Tibial nerve (tissue), 4 donors: ENCODE results near the gene FRMD3.

Experiments
- CTCF ChIP-seq, 5 experiments: fragments of 200-600 bp in 3 of 5; fragments of 450-650 bp in 2 of 5; sonication (generic) in 3 of 5; IDR thresholded peaks; one replicate each; pipeline ENCODE4 v1.5.1; 2016 to 2019; ENCODE audit warnings: antibody characterized with exemption in 5 of 5, mild to moderate bottlenecking in 3 of 5, moderate library complexity in 2 of 5
- EP300 ChIP-seq, 2 donors: sonication (generic); formaldehyde crosslinking; IDR thresholded peaks; one replicate each; pipeline ENCODE4 v1.6.1; 2017; ENCODE audit warnings: antibody characterized with exemption in 2 of 2, mild to moderate bottlenecking in 1 of 2
- POLR2A ChIP-seq, 2 donors: fragments of 450-650 bp; IDR thresholded peaks; one replicate each; pipeline ENCODE4 v1.6.1; 2017; ENCODE audit warnings: antibody characterized with exemption in 2 of 2, mild to moderate bottlenecking in 2 of 2, moderate library complexity in 2 of 2

DNA sequence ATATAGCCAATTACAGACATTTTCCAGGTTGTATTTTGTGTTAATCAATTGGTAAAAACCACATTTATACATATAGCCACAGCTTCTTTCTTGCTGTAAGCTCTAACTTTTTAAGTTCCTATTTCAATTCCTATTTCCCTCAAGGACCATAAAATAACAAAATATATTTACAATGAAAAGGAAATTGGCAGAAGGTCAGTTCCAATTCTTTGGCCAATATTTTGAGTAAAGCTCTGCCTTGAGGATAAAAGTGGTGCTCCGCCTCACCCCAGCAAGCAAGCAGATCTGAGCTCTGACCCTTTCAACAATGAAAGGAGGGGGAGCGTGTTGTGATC, 271.9 kb downstream of the FRMD3 start:
- TF ChIP-seq CTCF (IDR thresholded peaks at IDR 0.05): no peak
- TF ChIP-seq POLR2A (IDR thresholded peaks at IDR 0.05): no peak
- no peak for TF ChIP-seq EP300 (IDR thresholded peaks at IDR 0.05)
